Hematopoietic multipotent progenitor cell treated with erythropoietin and hydrocortisone succinate and interleukin-3 and kit ligand, for 8 days (in vitro differentiated cells): ENCODE data around the gene CALHM4.
A peak's percentile ranks its signal among the peaks of the same experiment; 100 is the strongest.

Source experiments
- DNase-seq: peaks from one replicate; pipeline ENCODE4 v3.0.0-alpha.2; 2015

Gene CALHM4

GRCh38 chr6:116553451-116553850, at the start of gene CALHM4:
TSS of gene CALHM4 (plus strand) at chr6:116553751. CDS start at chr6:116553794, 43 bp downstream.
- no peak for DNase-seq

- DNase-seq: no peak
These were observed 46.2 kb upstream of the CALHM4 start for GRCh38 chr6:116507324-116507723.

GRCh38 chr6:116508527-116508926, 45.0 kb upstream of the CALHM4 start:
- DNase-seq: no peak

- peak; percentile 61 for DNase-seq
These were observed 42.0 kb upstream of the CALHM4 start, which contains the start of gene CALHM5 for GRCh38 chr6:116511424-116512110. TSS of gene CALHM5 (plus strand) at chr6:116511639. CDS start at chr6:116511697, 58 bp downstream.

GRCh38 chr6:116512111-116512559, 41.4 kb upstream of the CALHM4 start:
- no peak for DNase-seq

GRCh38 chr6:116512734-116513133, 40.8 kb upstream of the CALHM4 start:
- DNase-seq: no peak

- DNase-seq: no peak
These were observed 40.2 kb upstream of the CALHM4 start for GRCh38 chr6:116513224-116513875.

GRCh38 chr6:116514111-116514510, 39.4 kb upstream of the CALHM4 start:
- no peak for DNase-seq

GRCh38 chr6:116515141-116515540, 38.4 kb upstream of the CALHM4 start:
- no peak for DNase-seq

GRCh38 chr6:116518621-116519368, 34.8 kb upstream of the CALHM4 start:
- peak; percentile 22 for DNase-seq

GRCh38 chr6:116522896-116523295, 30.7 kb upstream of the CALHM4 start:
- no peak for DNase-seq

GRCh38 chr6:116524236-116524635, 29.3 kb upstream of the CALHM4 start:
- DNase-seq: no peak

- DNase-seq: no peak
These were observed 25.4 kb upstream of the CALHM4 start for GRCh38 chr6:116528133-116528532.

- no peak for DNase-seq
These were observed 24.8 kb upstream of the CALHM4 start for GRCh38 chr6:116528780-116529179.

GRCh38 chr6:116529466-116530290, 23.9 kb upstream of the CALHM4 start:
- DNase-seq: no peak

- DNase-seq: no peak
These were observed 23.1 kb upstream of the CALHM4 start for GRCh38 chr6:116530436-116530835.

- peak; percentile 78 for DNase-seq
These were observed 21.6 kb upstream of the CALHM4 start for GRCh38 chr6:116531675-116532570.

GRCh38 chr6:116533233-116533957, 20.2 kb upstream of the CALHM4 start:
- DNase-seq: no peak

- DNase-seq: no peak
These were observed 18.4 kb upstream of the CALHM4 start for GRCh38 chr6:116535109-116535508.

GRCh38 chr6:116536216-116536621, 17.3 kb upstream of the CALHM4 start:
- DNase-seq: peak; percentile 80

- DNase-seq: no peak
These were observed 11.1 kb upstream of the CALHM4 start for GRCh38 chr6:116542426-116542825.
